GM12878 (cell line): Measurements from ENCODE around the gene SLC12A4.

Source experiments
- FOXK2 ChIP-seq: fragments of 450-650 bp; IDR thresholded peaks from 2 replicates; pipeline ENCODE4 v1.6.1; 2017; ENCODE audit warnings: mild to moderate bottlenecking, moderate library complexity
- NR2C1 ChIP-seq: fragments of 450-650 bp; IDR thresholded peaks from 2 replicates; pipeline ENCODE4 v1.6.1; 2017; ENCODE audit warnings: antibody characterized with exemption, mild to moderate bottlenecking, moderate library complexity

GRCh38 chr16:67961551-67961957 lies 6.9 kb downstream of the SLC12A4 start:
- TF ChIP-seq FOXK2 (no peak), NR2C1 (no peak)
